Heart left ventricle (tissue), 16 donors: Measurements from ENCODE around the gene ALOXE3. TPM values are rescaled to one million over a fixed set of nuclear protein-coding genes. Genes with fewer than 3 reads are reported as not detected.

Experiments used
- ATAC-seq, 4 donors: fragments of 200-7000 bp; cut with Tn5 transposase; one replicate each; pipeline ENCODE4 v1.9.1; 2020 to 2022; ENCODE audit warnings: moderate library complexity in 4 of 4, mild to moderate bottlenecking in 3 of 4, moderate number of reproducible peaks in 1 of 4
- DNase-seq, 5 donors: peaks; one replicate each; pipeline ENCODE4 v3.0.0-alpha.2; 2020
- H3K27ac ChIP-seq, 12 donors: fragments of 200-600 bp; sonication (generic) in 4 of 12; one replicate each; pipeline versions ENCODE4 v1.5.0 to v1.8.0; 2016 to 2022; ENCODE audit warnings: mild to moderate bottlenecking in 2 of 12
- H3K27me3 ChIP-seq, 9 donors: fragments of 200-600 bp; sonication (generic) in 2 of 9; one replicate each; pipeline versions ENCODE4 v1.5.1 to v1.8.0; 2016 to 2022; ENCODE audit warnings: mild to moderate bottlenecking in 3 of 9
- H3K36me3 ChIP-seq, 9 donors: fragments of 200-600 bp; sonication (generic) in 2 of 9; one replicate each; pipeline versions ENCODE4 v1.5.0 to v1.8.0; 2018 to 2022; ENCODE audit warnings: mild to moderate bottlenecking in 2 of 9
- H3K4me1 ChIP-seq, 12 donors: fragments of 200-600 bp; sonication (generic) in 4 of 12; one replicate each; pipeline versions ENCODE4 v1.5.0 to v1.8.0; 2016 to 2022; ENCODE audit warnings: mild to moderate bottlenecking in 3 of 12
- H3K4me3 ChIP-seq, 12 donors: fragments of 200-600 bp; sonication (generic) in 4 of 12; one replicate each; pipeline versions ENCODE4 v1.5.0 to v1.8.0; 2017 to 2022; ENCODE audit warnings: mild to moderate bottlenecking in 9 of 12, moderate library complexity in 4 of 12
- H3K9me3 ChIP-seq, 12 donors: fragments of 200-600 bp; sonication (generic) in 4 of 12; one replicate each; pipeline versions ENCODE4 v1.5.0 to v1.8.0; 2016 to 2022; ENCODE audit warnings: mild to moderate bottlenecking in 1 of 12
- POLR2A ChIP-seq, 2 donors: fragments of 450-650 bp; IDR thresholded peaks; one replicate each; pipeline ENCODE4 v1.6.1; 2017; ENCODE audit warnings: antibody characterized with exemption in 2 of 2, mild to moderate bottlenecking in 2 of 2, moderate library complexity in 2 of 2
- WGBS, 4 donors: extraction: QIAGEN DNeasy Blood & Tissue Kit in 2 of 4; methylation state at CpG; one replicate each; pipeline versions ENCODE4 v1.1.5 to v1.1.7; 2013 to 2018; 5-methylcytosine and 5-hydroxymethylcytosine counted together
- intact Hi-C, 10 donors: fragments of 100-400 bp; cut with DNase I; formaldehyde crosslinking; loops; one replicate each; pipeline versions ENCODE4 v1.11.1 to v1.14.2; 2022
- polyA plus RNA-seq, 2 donors: library from polyadenylated mRNA; stranded (reverse); fragments of 200-250 nt; gene quantifications; one replicate each; pipeline ENCODE4 v1.2.3, GENCODE V29; 2013
- total RNA-seq, 9 donors: library from RNA; depleted of rRNA in 2 of 9; stranded (reverse); fragments of >200 nt in 2 of 9; fragmentation: NEBNext Ultra II Directional in 3 of 9; extraction: Animal tissue kit (Norgen Biotek cat#: 25700) in 3 of 9; gene quantifications; one replicate each; pipeline versions ENCODE4 v1.1.0 to v1.2.4, GENCODE V29; 2016 to 2023
- TF ChIP-seq, protein P1 (sequence below), 12 donors: fragments of 200-600 bp; sonication (generic) in 4 of 12; IDR thresholded peaks; one replicate each; pipeline versions ENCODE4 v1.5.0 to v1.8.0; 2018 to 2022; ENCODE audit warnings: antibody characterized with exemption in 12 of 12, mild to moderate bottlenecking in 5 of 12
- donor health status: ischemic (EF 13 %, LVEDD 7.1; RV severe dilation, severe dysfunction).
- donor health status: healthy with polysubstance abuse.
- donor health status: DM: no; HTN: yes; CAD: no.
- donor health status: DM: no; HTN: no; CAD: no.
- donor health status: ischemic (EF 25% LVEDD 6.9; RV normal size, moderate dysfunction).
- donor health status: ischemic (EF 25% LVEDD 5.7; RV mildly dilated, moderate dysfunction).
- donor health status: healthy.
- donor health status: DM: yes; HTN: yes; CAD: no.
- donor health status: ischemic (EF 35%, LVEDD 5.7; RV mildly dilated, moderate dysfunction).
- donor health status: nonischemic (EF 11% LVEDD 7.7; RV severe dilation, severe dysfunction).
- donor health status: DM: yes; HTN: yes; CAD: no.
- donor health status: PGD.
- donor health status: ischemic (EF 29% LVEDD 5.4; RV normal size, mild dysfunction).
- donor health status: nonischemic (EF 23%, LVEDD 6.1; RV moderate dilation, normal function).

The ALOXE3 gene
- total and polyA plus RNA-seq, 11 donors: 0.12 TPM; not detected in 10

DNA sequence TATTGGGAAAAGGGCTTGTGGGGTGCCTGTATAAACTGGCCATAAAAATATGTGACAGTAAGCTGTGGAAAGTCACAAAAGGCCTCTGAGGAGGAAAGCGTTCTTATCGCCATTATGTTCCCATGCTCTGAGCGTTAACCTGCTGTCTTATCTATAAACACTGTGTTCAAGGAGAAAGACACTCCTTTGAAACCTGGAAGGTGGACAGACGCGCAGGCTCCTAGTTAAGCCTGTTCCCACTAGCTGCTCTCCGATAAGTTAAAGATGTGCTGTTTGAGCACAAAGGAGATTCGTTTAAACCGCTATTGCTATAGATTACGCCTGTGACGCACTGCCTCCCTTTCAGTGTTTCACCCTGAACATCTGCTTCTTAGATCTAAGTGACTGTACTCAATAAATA is 36.0 kb downstream of the ALOXE3 start:
- TF ChIP-seq, protein P1, sequence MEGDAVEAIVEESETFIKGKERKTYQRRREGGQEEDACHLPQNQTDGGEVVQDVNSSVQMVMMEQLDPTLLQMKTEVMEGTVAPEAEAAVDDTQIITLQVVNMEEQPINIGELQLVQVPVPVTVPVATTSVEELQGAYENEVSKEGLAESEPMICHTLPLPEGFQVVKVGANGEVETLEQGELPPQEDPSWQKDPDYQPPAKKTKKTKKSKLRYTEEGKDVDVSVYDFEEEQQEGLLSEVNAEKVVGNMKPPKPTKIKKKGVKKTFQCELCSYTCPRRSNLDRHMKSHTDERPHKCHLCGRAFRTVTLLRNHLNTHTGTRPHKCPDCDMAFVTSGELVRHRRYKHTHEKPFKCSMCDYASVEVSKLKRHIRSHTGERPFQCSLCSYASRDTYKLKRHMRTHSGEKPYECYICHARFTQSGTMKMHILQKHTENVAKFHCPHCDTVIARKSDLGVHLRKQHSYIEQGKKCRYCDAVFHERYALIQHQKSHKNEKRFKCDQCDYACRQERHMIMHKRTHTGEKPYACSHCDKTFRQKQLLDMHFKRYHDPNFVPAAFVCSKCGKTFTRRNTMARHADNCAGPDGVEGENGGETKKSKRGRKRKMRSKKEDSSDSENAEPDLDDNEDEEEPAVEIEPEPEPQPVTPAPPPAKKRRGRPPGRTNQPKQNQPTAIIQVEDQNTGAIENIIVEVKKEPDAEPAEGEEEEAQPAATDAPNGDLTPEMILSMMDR (IDR thresholded peaks at IDR 0.05): no peak
- TF ChIP-seq POLR2A (IDR thresholded peaks at IDR 0.05): no peak
- Histone ChIP-seq H3K9me3 (no peaks in the 10 kb centered on the region), H3K4me3 (no peak overlapping the region), H3K4me1 (peaks cover 0 to 17% (median 12%) of the 10 kb centered on the region in 12 donors), H3K27ac (no peak overlapping the region), H3K36me3 (no peaks in the 10 kb centered on the region), H3K27me3 (peaks cover 5 to 86% (median 41%) of the 10 kb centered on the region in 9 donors)
- DNase-seq: no peak
- no peak for ATAC-seq
- WGBS, 4 donors: 69 to 82% (median 75%) methylated on average over 10 of the region's 10 CpGs
- intact Hi-C loops: loop anchor here in 7 of 10 donors (5.0 to 10.0 kb wide), 4 partner anchors 35 to 223 kb away; partner anchors contain the start of genes ALOXE3 (in 3 of the 7) and SLC25A35 (in 2 of the 7)

DNA sequence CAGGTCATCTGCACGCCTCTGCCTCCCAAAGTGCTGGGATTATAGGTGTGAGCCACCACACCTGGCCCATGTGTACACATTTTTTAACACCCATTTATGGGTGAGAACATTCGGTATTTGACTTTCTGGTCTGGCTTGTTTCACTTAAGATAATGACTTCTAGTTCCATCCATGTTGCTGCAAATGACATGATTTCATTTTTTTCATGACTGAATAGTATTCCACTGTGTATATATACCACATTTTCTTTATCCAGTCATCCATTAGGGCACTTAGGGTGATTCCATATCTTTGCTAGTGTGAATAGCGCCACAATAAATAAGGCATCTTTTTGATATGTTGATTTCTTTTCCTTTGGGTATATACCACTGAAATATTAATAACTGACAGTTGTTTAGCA is 36.4 kb downstream of the ALOXE3 start:
- peak in 1 of 5 donors; percentile 9 for DNase-seq
- intact Hi-C loops: loop anchor here in 7 of 10 donors (5.0 to 10.0 kb wide), 4 partner anchors 35 to 223 kb away; partner anchors contain the start of genes ALOXE3 (in 3 of the 7) and SLC25A35 (in 2 of the 7)

DNA sequence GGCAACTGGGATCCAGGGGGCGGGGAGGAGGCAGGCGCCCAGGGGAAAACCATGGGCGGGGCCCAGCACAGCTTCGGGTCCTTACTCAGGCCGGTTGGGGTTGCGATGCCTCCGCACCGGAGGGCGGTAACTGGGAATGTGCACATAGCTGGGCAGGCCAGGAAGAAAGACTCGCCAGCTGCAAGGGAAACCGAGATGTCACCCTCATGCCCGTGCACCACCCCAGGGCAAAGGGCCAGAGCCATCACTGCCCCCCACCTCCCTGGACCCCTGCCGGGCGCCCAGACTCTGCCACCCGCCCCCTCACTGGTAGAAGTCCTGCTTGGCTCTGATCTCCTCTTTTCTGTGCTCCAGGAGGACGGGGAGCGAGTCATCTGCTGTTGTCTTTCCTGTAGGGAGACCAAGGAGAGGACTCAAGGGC is 37.5 kb downstream of the ALOXE3 start:
- no peaks in the 10 kb centered on the region for H3K9me3 ChIP-seq
- DNase-seq (no peak), ATAC-seq (no peak)
- WGBS, 4 donors: 42 to 68% (median 50%) methylated on average over 15 to 17 of the region's 17 CpGs
- intact Hi-C loops: loop anchor here in 7 of 10 donors (5.0 to 10.0 kb wide), 4 partner anchors 36 to 224 kb away; partner anchors contain the start of genes ALOXE3 (in 3 of the 7) and SLC25A35 (in 2 of the 7)
- H3K4me3 ChIP-seq: no peak overlapping the region
- H3K4me1 ChIP-seq: peaks cover 0 to 17% (median 12%) of the 10 kb centered on the region in 12 donors
- H3K27ac ChIP-seq: no peak overlapping the region
- H3K27me3 ChIP-seq: peaks cover 5 to 92% (median 53%) of the 10 kb centered on the region in 9 donors
- TF ChIP-seq, protein P1 (IDR thresholded peaks at IDR 0.05): no peak
- TF ChIP-seq POLR2A (IDR thresholded peaks at IDR 0.05): no peak
- H3K36me3 ChIP-seq: no peaks in the 10 kb centered on the region

More for the DNA sequence above, 36.4 kb downstream of the ALOXE3 start:
- H3K4me3 ChIP-seq: no peak overlapping the region
- no peaks in the 10 kb centered on the region for H3K36me3 ChIP-seq
- no peak overlapping the region for H3K27ac ChIP-seq
- no peaks in the 10 kb centered on the region for H3K9me3 ChIP-seq
- H3K27me3 ChIP-seq: peaks cover 5 to 90% (median 45%) of the 10 kb centered on the region in 9 donors
- peaks cover 0 to 17% (median 12%) of the 10 kb centered on the region in 12 donors for H3K4me1 ChIP-seq
- ATAC-seq: no peak
- TF ChIP-seq, protein P1 (IDR thresholded peaks at IDR 0.05): no peak
- TF ChIP-seq POLR2A (IDR thresholded peaks at IDR 0.05): no peak
- WGBS, 4 donors: 91 to 96% (median 93%) methylated on average over 3 of the region's 3 CpGs

DNA sequence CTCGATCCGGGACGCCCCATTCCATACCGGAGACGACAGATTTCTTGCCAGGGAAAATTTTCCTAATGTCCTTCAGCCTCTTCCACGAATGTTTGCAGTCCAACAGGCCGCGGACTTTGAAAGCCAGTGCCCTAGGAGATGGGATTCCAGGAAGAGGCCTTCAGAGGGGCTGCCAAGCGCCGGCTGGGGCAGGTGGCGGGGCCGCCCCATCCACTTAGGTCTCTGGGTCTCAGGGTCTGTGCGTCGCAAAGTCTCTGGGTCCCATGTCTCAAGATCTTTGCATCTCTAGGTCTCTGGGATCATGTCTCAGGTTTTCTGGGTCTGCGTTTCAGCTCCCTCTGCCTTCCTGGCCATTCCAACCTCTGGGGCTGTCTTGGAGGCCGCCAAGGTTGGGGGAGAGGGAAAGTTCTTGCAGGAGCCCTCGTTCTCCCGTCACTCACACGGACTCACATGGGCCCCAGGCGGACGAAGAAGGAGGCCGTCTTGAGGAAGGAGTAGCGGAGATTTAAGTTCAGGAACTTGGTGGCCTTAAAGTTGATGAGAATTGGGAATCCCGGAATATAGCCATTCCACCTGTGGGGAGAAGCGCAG is 38.0 kb downstream of the ALOXE3 start:
- Histone ChIP-seq H3K36me3 (no peaks in the 10 kb centered on the region), H3K4me3 (peak overlapping the region in 11 of 12 donors; percentile 0 to 58 (median 44)), H3K4me1 (peaks cover 0 to 17% (median 12%) of the 10 kb centered on the region in 12 donors), H3K27me3 (peaks cover 9 to 94% (median 57%) of the 10 kb centered on the region in 9 donors), H3K9me3 (no peaks in the 10 kb centered on the region), H3K27ac (no peak overlapping the region)
- intact Hi-C loops: loop anchor here in 7 of 10 donors (5.0 to 10.0 kb wide), 4 partner anchors 37 to 224 kb away; partner anchors contain the start of genes ALOXE3 (in 3 of the 7) and SLC25A35 (in 2 of the 7)
- WGBS, 4 donors: 20 to 32% (median 24%) methylated on average over 17 to 25 of the region's 25 CpGs
- no peak for TF ChIP-seq POLR2A (IDR thresholded peaks at IDR 0.05)
- TF ChIP-seq, protein P1 (IDR thresholded peaks at IDR 0.05): no peak
- no peak for DNase-seq
- peak in 1 of 4 donors; percentile 13 for ATAC-seq
